ENCODE measurements around the gene EPB41L4A. TPM values are rescaled to one million over a fixed set of nuclear protein-coding genes. Genes with fewer than 3 reads are reported as not detected.

The EPB41L4A gene
- total RNA-seq, 1 experiment from 2014 or later, result 0.87 TPM

DNA sequence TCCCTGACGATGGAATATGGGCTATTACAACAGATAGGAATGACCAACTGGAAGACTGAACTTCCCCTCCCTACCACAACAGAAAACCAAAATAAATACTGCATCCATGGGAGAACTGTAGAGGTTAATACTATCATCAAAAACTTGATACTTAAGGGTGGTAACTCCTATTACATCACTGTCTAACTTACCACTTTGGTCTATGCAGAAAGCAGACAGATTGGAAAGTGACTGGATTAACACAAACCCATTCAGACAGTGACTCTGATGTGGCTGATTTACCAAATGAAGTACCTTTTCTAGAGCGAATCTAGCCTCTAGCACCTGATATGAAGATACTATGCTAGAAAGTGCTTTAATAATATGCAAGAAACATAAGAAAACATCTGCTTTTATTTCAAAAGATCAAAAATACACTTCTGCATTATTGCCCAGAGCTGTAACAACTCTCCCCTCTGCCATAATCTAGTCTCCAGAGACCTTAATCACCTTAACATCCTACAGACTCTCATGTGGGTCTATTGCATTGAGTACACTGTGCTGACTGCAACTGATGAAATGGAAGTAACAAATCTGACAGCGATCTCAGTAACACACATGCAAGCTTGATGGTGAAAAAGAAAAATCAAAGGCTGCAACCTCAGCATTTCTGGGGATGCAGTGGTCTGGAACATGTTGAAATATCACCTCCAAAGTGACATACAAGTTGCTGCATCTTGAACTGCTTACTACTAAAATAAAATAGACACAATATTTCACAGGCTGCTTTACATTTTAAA, 62.7 kb downstream of the EPB41L4A start:
- DNase-seq (ENCODE audit: low read depth, low spot score) (no peak), ATAC-seq (no peak)
- CTCF ChIA-PET, result no interaction called here
- H3K27ac ChIP-seq (ENCODE audit: low read length), result no peak overlapping the region
- in situ Hi-C loops (cut with HindIII; ENCODE audit: low pct_unique_long_range_greater_than_20kb, low sequenced_read_pairs), result no loop called here
- no peaks in the 10 kb centered on the region for H3K36me3 ChIP-seq (ENCODE audit: control insufficient read depth, insufficient read depth, low read length)
- TF ChIP-seq TCF7L2 (IDR thresholded peaks at IDR 0.05; ENCODE audit: low read depth, low read length), result no peak
- TF ChIP-seq POLR2AphosphoS5 (IDR thresholded peaks at IDR 0.05; ENCODE audit: low read depth, low read length), result no peak
- TF ChIP-seq, protein P1, sequence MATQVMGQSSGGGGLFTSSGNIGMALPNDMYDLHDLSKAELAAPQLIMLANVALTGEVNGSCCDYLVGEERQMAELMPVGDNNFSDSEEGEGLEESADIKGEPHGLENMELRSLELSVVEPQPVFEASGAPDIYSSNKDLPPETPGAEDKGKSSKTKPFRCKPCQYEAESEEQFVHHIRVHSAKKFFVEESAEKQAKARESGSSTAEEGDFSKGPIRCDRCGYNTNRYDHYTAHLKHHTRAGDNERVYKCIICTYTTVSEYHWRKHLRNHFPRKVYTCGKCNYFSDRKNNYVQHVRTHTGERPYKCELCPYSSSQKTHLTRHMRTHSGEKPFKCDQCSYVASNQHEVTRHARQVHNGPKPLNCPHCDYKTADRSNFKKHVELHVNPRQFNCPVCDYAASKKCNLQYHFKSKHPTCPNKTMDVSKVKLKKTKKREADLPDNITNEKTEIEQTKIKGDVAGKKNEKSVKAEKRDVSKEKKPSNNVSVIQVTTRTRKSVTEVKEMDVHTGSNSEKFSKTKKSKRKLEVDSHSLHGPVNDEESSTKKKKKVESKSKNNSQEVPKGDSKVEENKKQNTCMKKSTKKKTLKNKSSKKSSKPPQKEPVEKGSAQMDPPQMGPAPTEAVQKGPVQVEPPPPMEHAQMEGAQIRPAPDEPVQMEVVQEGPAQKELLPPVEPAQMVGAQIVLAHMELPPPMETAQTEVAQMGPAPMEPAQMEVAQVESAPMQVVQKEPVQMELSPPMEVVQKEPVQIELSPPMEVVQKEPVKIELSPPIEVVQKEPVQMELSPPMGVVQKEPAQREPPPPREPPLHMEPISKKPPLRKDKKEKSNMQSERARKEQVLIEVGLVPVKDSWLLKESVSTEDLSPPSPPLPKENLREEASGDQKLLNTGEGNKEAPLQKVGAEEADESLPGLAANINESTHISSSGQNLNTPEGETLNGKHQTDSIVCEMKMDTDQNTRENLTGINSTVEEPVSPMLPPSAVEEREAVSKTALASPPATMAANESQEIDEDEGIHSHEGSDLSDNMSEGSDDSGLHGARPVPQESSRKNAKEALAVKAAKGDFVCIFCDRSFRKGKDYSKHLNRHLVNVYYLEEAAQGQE (IDR thresholded peaks at IDR 0.05; ENCODE audit: insufficient read depth in 1 of 2, low read depth in 2 of 2, low read length in 1 of 2), result no peak
- TF ChIP-seq, protein P2, sequence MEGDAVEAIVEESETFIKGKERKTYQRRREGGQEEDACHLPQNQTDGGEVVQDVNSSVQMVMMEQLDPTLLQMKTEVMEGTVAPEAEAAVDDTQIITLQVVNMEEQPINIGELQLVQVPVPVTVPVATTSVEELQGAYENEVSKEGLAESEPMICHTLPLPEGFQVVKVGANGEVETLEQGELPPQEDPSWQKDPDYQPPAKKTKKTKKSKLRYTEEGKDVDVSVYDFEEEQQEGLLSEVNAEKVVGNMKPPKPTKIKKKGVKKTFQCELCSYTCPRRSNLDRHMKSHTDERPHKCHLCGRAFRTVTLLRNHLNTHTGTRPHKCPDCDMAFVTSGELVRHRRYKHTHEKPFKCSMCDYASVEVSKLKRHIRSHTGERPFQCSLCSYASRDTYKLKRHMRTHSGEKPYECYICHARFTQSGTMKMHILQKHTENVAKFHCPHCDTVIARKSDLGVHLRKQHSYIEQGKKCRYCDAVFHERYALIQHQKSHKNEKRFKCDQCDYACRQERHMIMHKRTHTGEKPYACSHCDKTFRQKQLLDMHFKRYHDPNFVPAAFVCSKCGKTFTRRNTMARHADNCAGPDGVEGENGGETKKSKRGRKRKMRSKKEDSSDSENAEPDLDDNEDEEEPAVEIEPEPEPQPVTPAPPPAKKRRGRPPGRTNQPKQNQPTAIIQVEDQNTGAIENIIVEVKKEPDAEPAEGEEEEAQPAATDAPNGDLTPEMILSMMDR (IDR thresholded peaks at IDR 0.05), result no peak
- no peak for TF ChIP-seq SIN3A (IDR thresholded peaks at IDR 0.05; ENCODE audit: borderline replicate concordance, insufficient read depth, low read depth, low read length)
- H3K27me3 ChIP-seq (ENCODE audit: control insufficient read depth, insufficient read depth, low read length), result no peaks in the 10 kb centered on the region
- no peak overlapping the region for H3K4me3 ChIP-seq (ENCODE audit: low read depth in 2 of 2, low read length in 2 of 2)
- H3K4me1 ChIP-seq (ENCODE audit: control insufficient read depth, insufficient read depth, low read length), result no peaks in the 10 kb centered on the region
- BruUV-seq (replicated peaks), result no TSS peak
- H3K9me3 ChIP-seq (ENCODE audit: control insufficient read depth, insufficient read depth, low read depth, low read length), result no peaks in the 10 kb centered on the region
- intact Hi-C loops (cut with micrococcal nuclease; ENCODE audit: unreplicated experiment), result no loop called here
- POLR2A ChIA-PET, result no interaction called here

DNA sequence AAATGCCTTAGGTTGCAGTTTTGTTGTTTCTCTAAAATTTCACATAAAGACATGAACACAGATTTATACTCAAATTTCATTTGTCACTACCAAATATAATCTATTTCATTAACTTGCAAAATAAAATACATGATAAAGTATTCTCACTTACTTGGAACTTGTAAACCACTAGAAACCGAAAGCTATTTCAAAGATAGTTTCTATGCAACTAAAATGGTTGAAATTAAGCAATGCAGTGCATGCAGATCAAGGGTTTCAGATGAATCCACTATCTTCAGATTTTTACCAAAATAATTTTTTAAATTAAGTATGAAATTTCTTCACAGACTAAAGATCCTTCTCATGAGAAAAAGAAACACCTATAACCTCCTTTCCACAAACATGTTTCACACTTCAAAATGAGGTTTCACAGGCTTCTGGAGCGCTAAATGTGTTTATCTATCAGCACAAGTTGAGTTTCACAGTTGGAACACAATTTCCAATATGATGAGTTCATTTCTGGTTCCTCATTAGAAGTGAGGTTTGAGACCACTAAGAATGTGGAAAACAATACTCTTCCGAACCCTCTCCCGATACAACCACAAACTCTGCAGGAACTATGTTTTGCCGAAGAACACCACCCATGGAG, 63.9 kb downstream of the EPB41L4A start:
- ChIA-PET CTCF (no interaction called here), POLR2A (no interaction called here)
- H3K4me3 ChIP-seq (ENCODE audit: low read depth in 2 of 2, low read length in 2 of 2), result no peak overlapping the region
- BruUV-seq (replicated peaks), result no TSS peak
- H3K4me1 ChIP-seq (ENCODE audit: control insufficient read depth, insufficient read depth, low read length), result no peaks in the 10 kb centered on the region
- no peaks in the 10 kb centered on the region for H3K36me3 ChIP-seq (ENCODE audit: control insufficient read depth, insufficient read depth, low read length)
- ATAC-seq, result no peak
- no peak for DNase-seq (ENCODE audit: low read depth, low spot score)
- intact Hi-C loops (cut with micrococcal nuclease; ENCODE audit: unreplicated experiment), result no loop called here
- H3K27ac ChIP-seq (ENCODE audit: low read length), result no peak overlapping the region
- no peaks in the 10 kb centered on the region for H3K27me3 ChIP-seq (ENCODE audit: control insufficient read depth, insufficient read depth, low read length)
- no peaks in the 10 kb centered on the region for H3K9me3 ChIP-seq (ENCODE audit: control insufficient read depth, insufficient read depth, low read depth, low read length)
- TF ChIP-seq, protein P1 (IDR thresholded peaks at IDR 0.05; ENCODE audit: insufficient read depth in 1 of 2, low read depth in 2 of 2, low read length in 1 of 2), result no peak
- no peak for TF ChIP-seq TCF7L2 (IDR thresholded peaks at IDR 0.05; ENCODE audit: low read depth, low read length)
- TF ChIP-seq, protein P2 (IDR thresholded peaks at IDR 0.05), result no peak
- TF ChIP-seq SIN3A (IDR thresholded peaks at IDR 0.05; ENCODE audit: borderline replicate concordance, insufficient read depth, low read depth, low read length), result no peak
- TF ChIP-seq POLR2AphosphoS5 (IDR thresholded peaks at IDR 0.05; ENCODE audit: low read depth, low read length), result no peak
- in situ Hi-C loops (cut with HindIII; ENCODE audit: low pct_unique_long_range_greater_than_20kb, low sequenced_read_pairs), result no loop called here
